HepG2 (cell line): ENCODE data around the gene SRCAP. TPM values are rescaled to one million over a fixed set of nuclear protein-coding genes. Genes with fewer than 3 reads are reported as not detected.

Experiments
- FOXC1 ChIP-seq: sonication (generic); formaldehyde crosslinking; IDR thresholded peaks from 2 replicates; pipeline ENCODE4 v1.8.0; 2022; ENCODE audit warnings: mild to moderate bottlenecking, missing genetic modification reagents, borderline replicate concordance
- GATAD2A ChIP-seq: IDR thresholded peaks from 2 replicates; pipeline ENCODE4 v1.6.1; 2016
- GPN1 ChIP-seq: sonication (generic); formaldehyde crosslinking; IDR thresholded peaks from 2 replicates; pipeline ENCODE4 v1.5.1; 2020; ENCODE audit warnings: missing genetic modification reagents, borderline replicate concordance
- HDAC6 ChIP-seq: fragments of 200-600 bp; sonication (generic); IDR thresholded peaks from 2 replicates; pipeline ENCODE4 v1.7.0; 2017; ENCODE audit warnings: mild to moderate bottlenecking, antibody characterized with exemption, low read length, low read depth
- ISL2 ChIP-seq: sonication (generic); formaldehyde crosslinking; IDR thresholded peaks from 2 replicates; pipeline ENCODE4 v1.5.0; 2020; ENCODE audit warnings: missing genetic modification reagents
- JUND ChIP-seq: sonication (generic); formaldehyde crosslinking; IDR thresholded peaks from 2 replicates; pipeline ENCODE4 v1.8.0; 2022; ENCODE audit warnings: mild to moderate bottlenecking, missing genetic modification reagents
- KLF15 ChIP-seq: sonication (generic); formaldehyde crosslinking; IDR thresholded peaks from 2 replicates; pipeline ENCODE4 v1.8.1; 2023; ENCODE audit warnings: borderline replicate concordance, mild to moderate bottlenecking, inconsistent platforms, missing genetic modification reagents, mixed read lengths
- MAFK ChIP-seq, 2 experiments: IDR thresholded peaks in 1 of 2; conservative IDR thresholded peaks in 1 of 2; 2 replicates each; pipeline ENCODE4 v1.6.1; 2011; ENCODE audit warnings: improper control_type of control experiment in 2 of 2, low read length in 2 of 2
- MEIS1 ChIP-seq: sonication (generic); formaldehyde crosslinking; IDR thresholded peaks from 2 replicates; pipeline ENCODE4 v1.9.0; 2021; ENCODE audit warnings: mild to moderate bottlenecking, missing genetic modification reagents, moderate library complexity, borderline replicate concordance
- MLX ChIP-seq: IDR thresholded peaks from 2 replicates; pipeline ENCODE4 v1.6.1; 2016
- NFATC3 ChIP-seq: sonication (generic); formaldehyde crosslinking; IDR thresholded peaks from 2 replicates; pipeline ENCODE4 v1.5.1; 2020; ENCODE audit warnings: mild to moderate bottlenecking, missing genetic modification reagents
- NRL ChIP-seq: sonication (generic); formaldehyde crosslinking; IDR thresholded peaks from 2 replicates; pipeline ENCODE4 v1.5.0; 2020; ENCODE audit warnings: missing genetic modification reagents, mild to moderate bottlenecking, moderate library complexity, borderline replicate concordance
- POLR2AphosphoS5 ChIP-seq: IDR thresholded peaks from 2 replicates; pipeline ENCODE4 v1.6.1; 2012; ENCODE audit warnings: low read depth, low read length
- TFAP4 ChIP-seq: sonication (generic); IDR thresholded peaks from 2 replicates; pipeline ENCODE4 v1.6.1; 2016; ENCODE audit warnings: low read depth, borderline replicate concordance
- THAP11 ChIP-seq: IDR thresholded peaks from 2 replicates; pipeline ENCODE4 v1.6.1; 2016; ENCODE audit warnings: missing biosample characterization, missing genetic modification reagents
- XBP1 ChIP-seq: sonication (generic); formaldehyde crosslinking; IDR thresholded peaks from 2 replicates; pipeline ENCODE4 v1.5.0; 2020; ENCODE audit warnings: missing genetic modification reagents
- ZMAT3 ChIP-seq: sonication (generic); formaldehyde crosslinking; conservative IDR thresholded peaks from 2 replicates; pipeline ENCODE4 v1.7.0; 2021; ENCODE audit warnings: missing genetic modification reagents
- ZNF24 ChIP-seq: fragments of 450-650 bp; IDR thresholded peaks from 2 replicates; pipeline ENCODE4 v1.6.1; 2017; ENCODE audit warnings: antibody characterized with exemption, mild to moderate bottlenecking
- ZNF574 ChIP-seq: sonication (generic); formaldehyde crosslinking; IDR thresholded peaks from 2 replicates; pipeline ENCODE4 v1.4.0; 2020; ENCODE audit warnings: missing genetic modification reagents
- ZNF740 ChIP-seq: sonication (generic); formaldehyde crosslinking; IDR thresholded peaks from 2 replicates; pipeline ENCODE4 v1.4.0; 2020; ENCODE audit warnings: missing genetic modification reagents
- ZNF770 ChIP-seq: sonication (generic); formaldehyde crosslinking; IDR thresholded peaks from 2 replicates; pipeline ENCODE4 v1.5.0; 2020; ENCODE audit warnings: mild to moderate bottlenecking, missing genetic modification reagents
- ZSCAN22 ChIP-seq: sonication (generic); formaldehyde crosslinking; IDR thresholded peaks from 2 replicates; pipeline ENCODE4 v1.4.0; 2020; ENCODE audit warnings: mild to moderate bottlenecking, missing genetic modification reagents
- polyA plus RNA-seq, 8 experiments: library from polyadenylated mRNA; depleted of rRNA in 3 of 8; stranded (reverse) in 7 of 8; unstranded in 1 of 8; fragments of >200 nt; fragmentation: Illumina TruSeq in 4 of 8; extraction: Trizol in 4 of 8; gene quantifications; 2 replicates each; pipeline versions ENCODE4 v1.2.1 to v1.2.3, GENCODE V29; 2011 to 2016; ENCODE audit warnings: low read depth in 4 of 8, missing spikeins in 1 of 8, mixed read lengths in 1 of 8; ENCODE audit not compliant: insufficient read depth in 1 of 8
- total RNA-seq, 5 experiments: library from RNA; depleted of rRNA; stranded (reverse); fragments of >200 nt; fragmentation: Illumina TruSeq; extraction: Trizol; gene quantifications; 2 replicates each; pipeline ENCODE4 v1.2.3, GENCODE V29; 2016; ENCODE audit warnings: low read depth in 1 of 5

SRCAP gene
- total and polyA plus RNA-seq, 2 of the 13 experiments (the other 11 are each of a cell fraction or from before 2014, with no cell fraction given) = 4.9 to 9.0 TPM

- peak; percentile 59; the same call in 1 of the 2 replicates for TF ChIP-seq ZNF574 (CRISPR knock-in tag)
- TF ChIP-seq ZSCAN22 (CRISPR knock-in tag) = no peak
- peak; percentile 20; the same call in 1 of the 2 replicates for TF ChIP-seq ZMAT3 (CRISPR knock-in tag)
- no peak for TF ChIP-seq NRL (CRISPR knock-in tag)
- 0 out of 2 replicates have a peak, but pooled peaks have one; percentile 40 for TF ChIP-seq ISL2 (CRISPR knock-in tag)
- no peak; the same call in 1 of the 2 replicates for TF ChIP-seq THAP11 (CRISPR knock-in tag)
- TF ChIP-seq ZNF740 = peak; percentile 62; the same call in 1 of the 2 replicates
- no peak for TF ChIP-seq TFAP4
- no peak for TF ChIP-seq ZNF24
- TF ChIP-seq POLR2AphosphoS5 = no peak
- TF ChIP-seq FOXC1 (CRISPR knock-in tag) = no peak; the same call in 1 of the 2 replicates
- TF ChIP-seq JUND (CRISPR knock-in tag) = no peak
- no peak for TF ChIP-seq NFATC3 (CRISPR knock-in tag)
- TF ChIP-seq GPN1 (CRISPR knock-in tag) = no peak
- TF ChIP-seq KLF15 (CRISPR knock-in tag) = no peak
- TF ChIP-seq XBP1 (CRISPR knock-in tag) = no peak
- no peak for TF ChIP-seq MAFK (conservative IDR thresholded peaks at IDR 0.05 in 1 of 2, IDR thresholded peaks at IDR 0.05 in 1 of 2; ENCODE audit: low read length in 2 of 2)
- TF ChIP-seq HDAC6 = no peak
- TF ChIP-seq GATAD2A (CRISPR knock-in tag) = no peak
- 0 out of 2 replicates have a peak, but pooled peaks have one; percentile 12 for TF ChIP-seq MLX (CRISPR knock-in tag)
- TF ChIP-seq ZNF770 (CRISPR knock-in tag) = peak; percentile 23; the same call in 1 of the 2 replicates
- 0 out of 2 replicates have a peak, but pooled peaks have one; percentile 4 for TF ChIP-seq MEIS1 (CRISPR knock-in tag)
Measured at GRCh38 chr16:30651124-30652004, 47.6 kb upstream of the SRCAP start (continued).
